Immature natural killer cell (primary cell): Measurements from ENCODE around the gene CHST8. TPM values are rescaled to one million over a fixed set of nuclear protein-coding genes. Genes with fewer than 3 reads are reported as not detected.
"Not testable (repeated sequence)": the region's sequence is repeated elsewhere in the genome, so short reads cannot be mapped to it uniquely, and the experiment has no call there.

Experiments
- DNase-seq, 3 donors: peaks; one replicate each; pipeline ENCODE4 v3.0.0; 2022; ENCODE audit warnings: mixed read lengths in 1 of 3
- H3K27ac Mint-ChIP-seq, 6 donors: one replicate each; pipeline ENCODE4 v1.8.0; 2020; ENCODE audit warnings: mixed read lengths in 6 of 6, mild to moderate bottlenecking in 5 of 6, inconsistent platforms in 4 of 6, moderate library complexity in 3 of 6
- H3K27me3 Mint-ChIP-seq, 3 donors: one replicate each; pipeline ENCODE4 v1.8.0; 2020 to 2021; ENCODE audit warnings: low read depth in 3 of 3, mild to moderate bottlenecking in 3 of 3, mixed read lengths in 3 of 3, moderate library complexity in 3 of 3, inconsistent platforms in 1 of 3
- H3K36me3 Mint-ChIP-seq, 3 donors: one replicate each; pipeline ENCODE4 v1.8.0; 2020; ENCODE audit warnings: mixed read lengths in 3 of 3, inconsistent platforms in 2 of 3, mild to moderate bottlenecking in 2 of 3
- H3K4me1 Mint-ChIP-seq, 2 donors: one replicate each; pipeline ENCODE4 v1.8.0; 2020; ENCODE audit warnings: inconsistent platforms in 2 of 2, mild to moderate bottlenecking in 2 of 2, mixed read lengths in 2 of 2, moderate library complexity in 1 of 2
- H3K4me3 Mint-ChIP-seq, 5 donors: one replicate each; pipeline ENCODE4 v1.8.0; 2020; ENCODE audit warnings: mild to moderate bottlenecking in 5 of 5, mixed read lengths in 5 of 5, inconsistent platforms in 3 of 5, moderate library complexity in 3 of 5
- H3K9me3 Mint-ChIP-seq, 6 donors: one replicate each; pipeline ENCODE4 v1.8.0; 2020; ENCODE audit warnings: mild to moderate bottlenecking in 6 of 6, mixed read lengths in 6 of 6, inconsistent platforms in 4 of 6, moderate library complexity in 3 of 6
- polyA plus RNA-seq, 3 donors: library from polyadenylated mRNA; unstranded; fragments of 300-500 nt; fragmentation: Illumina TruSeq; gene quantifications; one replicate each; pipeline ENCODE4 v1.2.3, GENCODE V29; 2021

The CHST8 gene
- polyA plus RNA-seq, 3 donors from 2014 or later = not detected

DNA sequence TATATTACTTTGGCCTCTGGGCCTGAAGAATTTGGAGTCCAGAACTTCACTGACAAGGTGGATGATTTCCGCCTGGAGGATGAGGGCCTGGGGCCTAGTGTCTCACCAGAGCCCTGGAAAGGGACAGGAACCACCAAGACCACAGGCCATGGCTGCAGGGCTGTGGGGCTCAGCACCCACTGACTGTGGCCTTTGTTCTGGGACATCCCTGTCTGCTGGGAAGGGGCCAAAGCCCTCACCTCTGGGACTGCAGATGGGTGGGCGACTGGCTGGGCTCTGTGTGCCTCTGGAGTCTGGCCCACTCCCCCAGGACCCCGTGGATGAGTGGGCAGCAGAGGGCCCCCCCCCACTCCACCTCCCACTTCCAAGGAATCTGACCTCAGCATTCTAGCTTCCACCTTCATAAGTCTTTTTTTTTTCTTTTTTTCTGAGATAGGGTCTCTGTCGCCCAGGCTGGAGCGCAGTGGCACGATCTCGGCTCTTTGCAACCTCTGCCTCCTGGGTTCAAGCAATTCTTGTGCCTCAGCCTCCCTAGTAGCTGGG is 20.3 kb downstream of the CHST8 start:
- Mint-ChIP-seq H3K27ac (no peak overlapping the region), H3K4me1 (no peaks in the 10 kb centered on the region), H3K9me3 (peaks cover 0 to 1% (median 0%) of the 10 kb centered on the region in 6 donors), H3K4me3 (no peak overlapping the region), H3K36me3 (no peaks in the 10 kb centered on the region), H3K27me3 (peaks cover 5 to 6% (median 5%) of the 10 kb centered on the region in 3 donors)
- no peak for DNase-seq

DNA sequence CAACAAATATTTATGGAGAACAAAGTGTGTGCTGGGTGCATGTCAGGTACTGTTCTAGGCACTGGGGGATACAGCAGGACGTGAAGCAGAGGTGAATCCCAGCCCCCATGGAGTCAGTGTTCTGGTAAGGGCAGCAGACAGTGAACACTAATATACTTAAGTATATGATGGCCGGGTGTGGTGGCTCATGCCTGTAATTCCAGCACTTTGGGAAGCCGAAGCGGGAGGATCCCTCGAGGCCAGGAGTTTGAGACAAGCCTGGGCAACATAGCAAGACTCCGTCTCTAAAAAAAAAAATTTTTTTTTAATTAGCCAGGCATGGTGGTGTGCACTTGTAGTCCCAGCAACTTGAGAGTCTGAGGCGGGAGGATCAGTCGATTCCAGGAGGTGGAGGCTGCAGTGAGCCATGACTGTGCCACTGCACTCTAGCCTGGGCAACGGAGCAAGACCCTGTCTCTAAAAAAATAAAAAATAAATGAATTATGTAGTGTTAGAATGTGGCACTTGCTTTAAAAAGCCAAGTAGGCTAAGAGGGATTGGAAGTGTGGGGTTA is 22.6 kb downstream of the CHST8 start:
- no peak for DNase-seq
- Mint-ChIP-seq H3K4me3 (no peak overlapping the region), H3K9me3 (peaks cover 0 to 1% (median 0%) of the 10 kb centered on the region in 6 donors), H3K4me1 (no peaks in the 10 kb centered on the region), H3K27me3 (peaks cover 3 to 4% (median 4%) of the 10 kb centered on the region in 3 donors), H3K36me3 (no peaks in the 10 kb centered on the region), H3K27ac (no peak overlapping the region)

DNA sequence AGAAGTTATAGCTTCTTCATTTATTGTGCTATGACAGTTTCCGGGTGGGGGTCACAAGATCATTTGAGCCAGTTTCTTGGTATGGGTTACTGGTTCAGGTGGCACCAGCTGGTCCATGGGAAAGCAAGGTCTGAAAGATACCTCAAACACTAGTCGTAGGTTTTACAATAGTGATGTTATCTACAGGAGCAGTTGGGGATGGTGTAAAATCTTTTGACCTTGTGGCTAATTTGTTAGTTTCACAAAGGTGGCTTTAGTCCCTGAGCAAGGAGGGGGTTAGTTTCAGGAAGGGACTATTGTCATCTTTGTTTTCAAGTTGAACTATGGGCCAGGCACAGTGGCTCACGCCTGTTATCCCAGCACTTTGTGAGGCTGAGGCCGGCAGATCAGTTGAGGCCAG is 24.6 kb downstream of the CHST8 start:
- no peak for DNase-seq
- Mint-ChIP-seq H3K9me3 (no peaks in the 10 kb centered on the region), H3K27me3 (peaks cover 0 to 4% (median 3%) of the 10 kb centered on the region in 3 donors), H3K27ac (no peak overlapping the region), H3K4me3 (no peak overlapping the region), H3K36me3 (no peaks in the 10 kb centered on the region), H3K4me1 (no peaks in the 10 kb centered on the region)

DNA sequence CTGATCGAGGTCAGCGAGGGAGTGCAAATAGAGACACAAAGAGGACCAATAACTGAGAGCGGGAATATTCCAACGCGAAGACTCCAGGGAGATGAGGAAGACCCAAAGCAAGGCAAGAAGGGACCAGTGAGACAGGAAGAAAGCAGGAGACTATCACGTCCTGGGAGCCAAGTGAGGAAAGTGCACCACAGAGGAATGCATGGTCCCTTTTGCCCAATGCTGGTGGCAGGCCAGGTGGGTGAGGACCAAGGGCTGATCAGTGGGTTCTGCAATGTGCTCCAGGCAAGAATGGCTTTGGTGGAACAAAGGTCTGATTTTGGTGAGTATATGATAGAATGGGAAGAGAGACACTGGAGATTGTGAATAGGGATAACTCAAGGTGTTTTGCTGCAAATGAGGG is 25.4 kb downstream of the CHST8 start:
- Mint-ChIP-seq H3K27me3 (peaks cover 0 to 4% (median 3%) of the 10 kb centered on the region in 3 donors), H3K36me3 (no peaks in the 10 kb centered on the region), H3K4me3 (no peak overlapping the region), H3K27ac (no peak overlapping the region), H3K9me3 (no peaks in the 10 kb centered on the region), H3K4me1 (no peaks in the 10 kb centered on the region)
- DNase-seq = no peak

DNA sequence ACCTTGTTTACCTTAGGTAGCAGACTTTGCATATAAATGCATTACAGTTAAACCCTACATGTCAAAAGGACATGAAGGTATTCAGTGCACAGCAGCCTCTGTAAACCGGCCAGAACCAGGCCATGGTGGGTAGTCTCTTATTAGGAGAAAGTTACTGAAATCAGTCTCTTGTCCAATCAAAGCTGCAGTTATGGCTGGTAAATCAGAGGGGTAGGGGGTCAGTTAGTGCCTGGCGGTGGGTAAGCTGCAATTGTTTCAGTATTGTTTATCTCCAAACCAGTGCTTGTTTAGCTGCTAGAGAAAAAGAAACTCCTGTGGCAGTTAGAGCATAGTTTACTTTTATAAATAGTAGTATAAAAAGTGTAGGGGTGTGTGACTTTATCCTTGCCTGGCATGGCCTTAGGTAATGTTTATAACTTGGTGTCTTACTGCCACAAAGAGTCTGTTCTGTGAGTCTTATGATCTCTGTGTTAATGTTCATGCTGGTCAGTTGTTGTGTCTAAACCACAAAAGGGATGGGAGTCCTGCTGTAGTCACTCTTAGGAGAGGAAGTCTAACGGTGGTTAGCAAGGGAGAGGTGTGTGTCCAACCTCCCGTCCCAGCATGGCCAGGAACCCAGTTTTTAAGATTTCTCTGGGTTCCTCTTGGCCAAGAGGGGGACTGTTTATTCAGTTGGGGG is 28.0 kb downstream of the CHST8 start:
- Mint-ChIP-seq H3K36me3 (no peaks in the 10 kb centered on the region), H3K4me1 (no peaks in the 10 kb centered on the region), H3K27ac (peak overlapping the region in 1 of 6 donors; percentile 2), H3K9me3 (no peaks in the 10 kb centered on the region), H3K4me3 (no peak overlapping the region), H3K27me3 (peaks cover 1 to 6% (median 4%) of the 10 kb centered on the region in 3 donors)
- no peak for DNase-seq

DNA sequence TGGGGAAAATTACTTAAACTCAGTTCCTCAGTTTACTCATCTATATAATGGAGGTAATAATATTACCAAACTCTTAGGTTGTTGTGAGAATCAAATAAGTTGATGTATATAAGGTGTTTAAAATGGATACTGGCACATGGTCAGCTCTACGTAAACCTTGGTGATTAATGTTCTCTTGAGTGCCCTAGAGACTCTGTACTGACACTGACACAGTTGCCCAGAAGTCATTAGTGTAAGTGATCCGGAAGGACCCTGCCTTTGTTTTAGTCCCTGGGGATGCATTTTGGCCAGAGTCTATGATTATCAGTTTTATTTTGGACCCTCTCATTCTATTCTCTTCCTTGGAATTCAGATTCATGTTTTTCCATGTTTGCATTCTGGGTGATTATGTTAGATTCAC is 31.9 kb downstream of the CHST8 start:
- H3K27ac Mint-ChIP-seq = no peak overlapping the region
- no peaks in the 10 kb centered on the region for H3K36me3 Mint-ChIP-seq
- no peaks in the 10 kb centered on the region for H3K4me1 Mint-ChIP-seq
- peaks cover 6 to 8% (median 8%) of the 10 kb centered on the region in 3 donors for H3K27me3 Mint-ChIP-seq
- no peak overlapping the region for H3K4me3 Mint-ChIP-seq
- DNase-seq = no peak
- peaks cover 0 to 2% (median 0%) of the 10 kb centered on the region in 6 donors for H3K9me3 Mint-ChIP-seq

DNA sequence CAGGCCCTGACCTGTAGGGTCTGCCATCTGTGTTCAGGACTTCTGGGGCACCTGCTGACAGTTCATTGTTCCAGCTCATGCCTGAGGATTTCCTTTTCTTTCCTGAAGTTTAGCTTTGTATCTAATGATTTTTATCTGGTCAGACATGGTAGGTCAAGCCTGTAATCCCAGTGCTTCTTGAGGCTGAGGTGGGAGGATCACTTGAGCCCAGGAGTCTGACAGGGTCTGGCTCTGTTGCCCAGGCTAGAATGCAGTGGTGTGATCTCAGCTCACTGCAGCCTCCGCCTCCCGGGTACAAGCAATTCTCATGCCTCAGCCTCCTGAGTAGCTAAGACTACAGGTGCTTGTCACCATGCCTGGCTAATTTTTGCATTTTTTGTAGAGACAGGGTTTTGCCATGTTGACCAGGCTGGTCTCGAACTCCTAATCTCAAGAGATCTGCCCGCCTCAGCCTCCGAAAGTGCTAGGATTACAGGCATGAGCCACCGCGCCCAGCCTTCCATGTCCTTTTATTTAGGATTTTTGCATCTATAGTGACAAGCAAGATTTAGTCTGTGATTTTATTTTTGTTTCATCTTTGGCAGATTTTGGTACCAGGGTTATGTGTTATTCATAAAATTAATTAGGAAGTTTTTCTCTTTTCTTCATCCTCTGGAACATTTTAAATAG is 33.2 kb downstream of the CHST8 start:
- no peak for DNase-seq
- H3K4me3 Mint-ChIP-seq = no peak overlapping the region
- H3K27ac Mint-ChIP-seq = no peak overlapping the region
- peaks cover 0 to 2% (median 0%) of the 10 kb centered on the region in 6 donors for H3K9me3 Mint-ChIP-seq
- H3K27me3 Mint-ChIP-seq = peaks cover 6 to 8% (median 8%) of the 10 kb centered on the region in 3 donors
- no peaks in the 10 kb centered on the region for H3K36me3 Mint-ChIP-seq
- no peaks in the 10 kb centered on the region for H3K4me1 Mint-ChIP-seq

DNA sequence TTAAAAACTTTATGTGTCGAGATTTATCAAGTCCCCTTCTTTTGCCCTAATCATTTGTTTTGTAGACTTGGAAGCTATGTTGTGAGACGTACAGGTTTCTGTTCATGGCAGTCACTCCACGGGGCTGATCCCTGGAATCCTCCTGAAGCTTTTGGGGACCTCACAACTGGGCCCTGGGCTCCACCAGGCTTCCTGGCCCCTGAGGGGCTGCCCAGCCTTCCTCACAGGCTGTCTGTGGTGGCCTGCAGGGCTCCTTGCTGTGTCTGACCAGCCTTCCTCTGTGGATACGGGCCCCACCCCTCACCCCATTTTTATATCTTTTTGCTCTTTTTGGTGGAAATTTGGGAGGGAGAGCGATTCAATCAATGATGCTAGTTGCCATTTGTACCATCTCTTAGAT is 38.1 kb downstream of the CHST8 start:
- no peak for DNase-seq
- Mint-ChIP-seq H3K9me3 (peaks cover 0 to 2% (median 0%) of the 10 kb centered on the region in 6 donors), H3K27ac (no peak overlapping the region), H3K36me3 (no peaks in the 10 kb centered on the region), H3K27me3 (peaks cover 6 to 11% (median 7%) of the 10 kb centered on the region in 3 donors), H3K4me1 (no peaks in the 10 kb centered on the region), H3K4me3 (no peak overlapping the region)

DNA sequence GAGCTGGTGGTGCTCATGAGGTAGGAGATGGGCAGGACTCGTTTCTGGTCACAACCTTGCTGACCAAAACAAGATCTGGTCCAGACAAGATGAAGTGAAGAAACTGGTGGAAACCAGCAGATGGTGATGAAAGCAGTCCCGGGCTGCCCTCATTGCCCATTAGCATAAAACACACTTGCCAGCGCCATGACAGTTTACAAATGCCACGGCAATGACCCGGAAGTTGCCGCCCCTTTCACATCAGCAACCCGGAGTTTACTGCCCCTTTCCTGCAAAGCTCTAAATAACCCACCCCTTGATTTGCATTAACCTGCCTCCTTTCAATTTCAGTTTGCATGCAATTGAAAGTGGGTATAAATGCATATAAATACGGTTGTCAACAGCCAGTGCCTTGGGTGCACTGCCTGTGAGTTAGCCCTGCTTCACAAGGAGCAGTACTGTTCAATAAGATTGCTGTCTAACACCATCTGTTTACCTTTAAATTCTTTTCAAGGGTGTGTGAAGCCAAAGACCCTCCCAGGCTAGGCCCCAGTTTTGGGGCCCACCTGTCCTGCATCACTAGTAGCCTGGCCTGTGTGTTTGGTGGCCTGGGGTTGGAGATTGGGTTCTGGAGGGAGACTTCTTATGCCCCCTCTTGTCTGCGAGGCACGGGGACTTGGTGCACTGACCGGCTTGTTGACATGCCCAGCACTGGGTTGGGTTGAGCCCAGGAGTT is 38.8 kb downstream of the CHST8 start:
- no peaks in the 10 kb centered on the region for H3K4me1 Mint-ChIP-seq
- peaks cover 3 to 11% (median 9%) of the 10 kb centered on the region in 3 donors for H3K27me3 Mint-ChIP-seq
- H3K27ac Mint-ChIP-seq = no peak overlapping the region
- no peak overlapping the region for H3K4me3 Mint-ChIP-seq
- no peaks in the 10 kb centered on the region for H3K36me3 Mint-ChIP-seq
- DNase-seq = no peak
- H3K9me3 Mint-ChIP-seq = peaks cover 0 to 2% (median 0%) of the 10 kb centered on the region in 6 donors

DNA sequence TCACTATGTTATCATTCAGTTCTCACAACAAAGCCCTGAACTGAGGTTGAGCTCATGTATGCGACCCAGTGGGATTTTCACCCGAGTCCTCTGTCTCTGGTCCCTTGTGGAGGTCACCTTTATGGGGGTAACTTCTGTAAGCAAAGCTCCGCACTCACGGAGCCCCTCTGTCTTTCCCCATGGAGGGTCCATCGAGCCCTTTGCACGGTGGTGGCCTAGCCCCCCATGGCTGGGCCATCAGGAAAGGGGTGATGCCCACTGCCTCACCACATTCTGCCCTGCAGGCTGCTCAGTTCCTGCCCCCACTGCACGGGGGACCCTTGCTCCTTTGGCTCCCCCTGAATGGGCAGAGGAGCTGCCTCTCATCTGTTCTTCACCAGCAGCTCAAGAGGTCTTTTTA is 39.6 kb downstream of the CHST8 start:
- peaks cover 3 to 11% (median 6%) of the 10 kb centered on the region in 3 donors for H3K27me3 Mint-ChIP-seq
- H3K4me1 Mint-ChIP-seq = no peaks in the 10 kb centered on the region
- DNase-seq = no peak
- peaks cover 0 to 1% (median 0%) of the 10 kb centered on the region in 6 donors for H3K9me3 Mint-ChIP-seq
- H3K36me3 Mint-ChIP-seq = no peaks in the 10 kb centered on the region
- H3K4me3 Mint-ChIP-seq = no peak overlapping the region
- H3K27ac Mint-ChIP-seq = no peak overlapping the region

DNA sequence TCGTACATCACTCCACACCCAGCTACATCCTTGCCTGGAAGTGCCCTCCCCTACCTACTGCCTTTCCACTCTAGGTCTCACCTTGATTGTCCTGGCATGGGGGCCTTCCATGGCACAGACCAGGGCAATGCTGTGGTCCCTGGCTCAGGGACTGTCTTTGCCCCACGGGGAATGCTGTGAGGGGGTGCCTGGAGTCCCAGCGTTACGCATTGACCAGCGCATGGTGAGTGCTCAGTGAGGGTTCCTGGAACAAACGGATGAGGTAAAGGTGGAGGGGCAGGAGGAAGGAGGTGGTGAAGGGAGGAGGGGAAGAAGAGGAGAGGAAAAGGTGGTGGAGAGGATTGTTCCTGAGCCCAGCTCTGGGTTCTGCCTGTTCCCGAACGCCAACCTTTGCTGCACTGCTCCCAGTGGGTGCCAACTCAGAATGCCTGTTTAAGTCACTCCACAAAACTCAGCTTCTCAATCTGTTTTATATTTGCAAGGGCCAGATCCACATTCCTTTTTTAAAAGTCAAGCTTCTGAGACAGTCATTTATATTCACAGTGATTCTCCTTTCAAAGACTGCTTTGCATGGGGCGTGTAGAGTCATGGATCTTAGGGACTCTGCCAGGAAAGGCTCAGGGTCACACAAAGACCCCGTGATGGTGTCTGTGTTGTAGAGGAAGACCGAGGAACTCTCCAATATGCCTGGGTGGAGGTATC is 40.8 kb downstream of the CHST8 start:
- no peaks in the 10 kb centered on the region for H3K36me3 Mint-ChIP-seq
- H3K4me3 Mint-ChIP-seq = no peak overlapping the region
- H3K9me3 Mint-ChIP-seq = no peaks in the 10 kb centered on the region
- H3K4me1 Mint-ChIP-seq = no peaks in the 10 kb centered on the region
- H3K27ac Mint-ChIP-seq = no peak overlapping the region
- peaks cover 0 to 11% (median 6%) of the 10 kb centered on the region in 3 donors for H3K27me3 Mint-ChIP-seq
- DNase-seq = no peak

DNA sequence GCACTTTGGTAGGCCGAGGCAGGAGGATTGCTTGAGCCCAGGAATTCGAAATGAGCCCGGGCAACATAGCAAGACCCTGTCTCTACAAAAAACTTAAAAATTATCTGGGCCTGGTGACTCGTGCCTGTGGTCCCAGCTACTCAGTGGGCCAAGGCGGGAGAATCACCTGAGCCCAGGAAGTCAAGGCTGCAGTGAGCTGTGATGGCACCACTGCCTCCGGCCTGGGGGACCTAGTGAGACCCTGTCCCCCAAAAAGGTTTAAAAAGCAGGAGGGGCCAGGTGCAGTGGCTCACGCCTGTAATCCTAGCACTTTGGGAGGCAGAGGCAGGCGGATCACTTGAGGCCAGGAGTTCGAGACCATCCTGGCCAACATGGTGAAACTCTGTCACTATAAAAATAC is 41.6 kb downstream of the CHST8 start:
- peaks cover 0 to 13% (median 4%) of the 10 kb centered on the region in 3 donors for H3K27me3 Mint-ChIP-seq
- H3K36me3 Mint-ChIP-seq, H3K27ac Mint-ChIP-seq, H3K9me3 Mint-ChIP-seq, DNase-seq, H3K4me3 Mint-ChIP-seq, H3K4me1 Mint-ChIP-seq: not testable (repeated sequence)

DNA sequence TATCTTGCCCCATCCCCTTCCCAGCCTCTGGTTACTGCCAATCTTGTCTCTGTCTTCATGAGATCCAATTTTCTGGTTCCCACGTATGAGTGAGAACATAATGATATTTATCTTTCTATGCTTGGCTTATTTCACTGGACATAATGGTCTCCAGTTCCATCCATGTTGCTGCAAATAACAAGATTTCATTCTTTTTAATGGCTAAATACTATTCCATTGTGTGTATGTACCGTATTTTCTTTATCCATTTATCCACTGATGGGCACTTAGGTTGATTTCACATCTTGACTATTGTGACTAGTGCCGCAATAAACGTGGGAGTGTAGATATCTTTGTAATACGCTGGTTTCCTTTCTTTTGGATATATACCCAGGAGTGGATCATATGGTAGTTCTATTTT is 43.0 kb downstream of the CHST8 start:
- peaks cover 0 to 1% (median 0%) of the 10 kb centered on the region in 6 donors for H3K9me3 Mint-ChIP-seq
- H3K27ac Mint-ChIP-seq = no peak overlapping the region
- H3K4me1 Mint-ChIP-seq = no peaks in the 10 kb centered on the region
- no peaks in the 10 kb centered on the region for H3K36me3 Mint-ChIP-seq
- peaks cover 0 to 14% (median 5%) of the 10 kb centered on the region in 3 donors for H3K27me3 Mint-ChIP-seq
- DNase-seq = no peak
- no peak overlapping the region for H3K4me3 Mint-ChIP-seq
